Right atrium auricular region (tissue), 2 donors: ENCODE data around the gene MVD. TPM values are rescaled to one million over a fixed set of nuclear protein-coding genes. Genes with fewer than 3 reads are reported as not detected.

ENCODE experiments used
- DNase-seq: peaks from one replicate; pipeline ENCODE4 v3.0.0-alpha.2; 2019; ENCODE audit warnings: low spot score
- H3K27ac ChIP-seq, 2 donors: fragments of 200-600 bp; sonication (generic); 1 replicate in 1 of 2; 2 replicates in 1 of 2; pipeline ENCODE4 v1.5.1; 2016 to 2019
- H3K27me3 ChIP-seq, 2 donors: fragments of 200-600 bp; sonication (generic); one replicate each; pipeline versions ENCODE4 v1.5.1 to v1.6.0; 2017 to 2019
- H3K36me3 ChIP-seq: fragments of 200-600 bp; sonication (generic); one replicate; pipeline ENCODE4 v1.5.1; 2016
- H3K4me1 ChIP-seq, 2 donors: fragments of 200-600 bp; sonication (generic); one replicate each; pipeline versions ENCODE4 v1.5.1 to v1.6.0; 2017 to 2019
- H3K4me3 ChIP-seq, 2 donors: fragments of 200-600 bp; sonication (generic); 1 replicate in 1 of 2; 2 replicates in 1 of 2; pipeline ENCODE4 v1.5.1; 2017 to 2019; ENCODE audit warnings: mild to moderate bottlenecking in 1 of 2, moderate library complexity in 1 of 2
- H3K9me3 ChIP-seq, 2 donors: fragments of 200-600 bp; sonication (generic); one replicate each; pipeline ENCODE4 v1.5.1; 2019
- total RNA-seq, 2 donors: library from RNA; depleted of rRNA; stranded (reverse); fragments of >200 nt; gene quantifications; one replicate each; pipeline ENCODE4 v1.1.0, GENCODE V29; 2016
- TF ChIP-seq, protein P1 (sequence below), 2 donors: fragments of 200-600 bp; sonication (generic); IDR thresholded peaks; one replicate each; pipeline ENCODE4 v1.5.1; 2019; ENCODE audit warnings: antibody characterized with exemption in 2 of 2

Gene MVD
- total RNA-seq, 2 donors from 2014 or later = 21.5 to 23.1 TPM

DNA sequence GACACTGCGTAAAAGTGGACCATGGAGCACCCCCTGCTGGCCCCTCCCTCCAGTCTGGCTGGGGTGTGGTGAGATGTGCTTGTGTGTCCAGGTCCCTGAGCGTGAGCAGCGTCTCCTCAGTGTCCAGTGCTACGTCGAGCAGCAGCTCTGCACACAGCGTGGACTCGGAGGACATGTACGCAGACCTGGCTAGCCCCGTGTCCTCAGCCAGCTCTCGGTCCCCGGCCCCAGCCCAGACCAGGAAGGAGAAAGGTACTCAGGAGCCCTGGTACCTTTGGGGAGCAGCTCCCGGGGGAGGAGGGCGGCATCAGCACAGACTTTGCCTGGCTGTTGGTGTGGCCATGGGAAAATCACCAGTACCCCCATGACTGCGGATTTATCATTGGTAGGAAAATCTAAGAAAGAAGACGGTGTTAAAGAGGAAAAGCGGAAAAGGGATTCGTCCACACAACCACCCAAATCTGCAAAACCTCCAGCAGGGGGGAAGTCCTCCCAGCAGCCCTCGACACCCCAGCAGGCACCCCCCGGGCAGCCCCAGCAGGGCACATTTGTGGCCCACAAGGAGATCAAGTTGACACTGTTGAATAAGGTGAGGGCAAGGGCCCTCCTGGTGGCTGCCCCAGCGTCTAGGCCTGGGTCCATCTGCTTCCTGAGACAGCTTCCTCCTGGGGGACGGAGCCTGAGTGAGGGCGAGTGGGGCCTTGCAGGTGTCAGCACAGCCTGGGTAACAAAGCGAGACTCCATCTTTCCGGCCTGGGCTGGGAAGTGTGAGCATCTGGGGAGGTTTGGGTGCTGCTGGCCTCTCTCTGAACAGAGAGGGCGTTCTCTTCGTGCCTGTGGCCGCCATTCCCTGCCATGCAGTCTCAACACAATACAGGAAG is 35.1 kb downstream of the MVD start:
- Histone ChIP-seq H3K27me3 (no peaks in the 10 kb centered on the region), H3K36me3 (peaks cover 82% of the 10 kb centered on the region), H3K4me3 (no peak overlapping the region), H3K9me3 (no peaks in the 10 kb centered on the region), H3K27ac (peak overlapping the region in 1 of 2 donors; percentile 53), H3K4me1 (peaks cover 0 to 4% of the 10 kb centered on the region in 2 donors)
- TF ChIP-seq, protein P1, sequence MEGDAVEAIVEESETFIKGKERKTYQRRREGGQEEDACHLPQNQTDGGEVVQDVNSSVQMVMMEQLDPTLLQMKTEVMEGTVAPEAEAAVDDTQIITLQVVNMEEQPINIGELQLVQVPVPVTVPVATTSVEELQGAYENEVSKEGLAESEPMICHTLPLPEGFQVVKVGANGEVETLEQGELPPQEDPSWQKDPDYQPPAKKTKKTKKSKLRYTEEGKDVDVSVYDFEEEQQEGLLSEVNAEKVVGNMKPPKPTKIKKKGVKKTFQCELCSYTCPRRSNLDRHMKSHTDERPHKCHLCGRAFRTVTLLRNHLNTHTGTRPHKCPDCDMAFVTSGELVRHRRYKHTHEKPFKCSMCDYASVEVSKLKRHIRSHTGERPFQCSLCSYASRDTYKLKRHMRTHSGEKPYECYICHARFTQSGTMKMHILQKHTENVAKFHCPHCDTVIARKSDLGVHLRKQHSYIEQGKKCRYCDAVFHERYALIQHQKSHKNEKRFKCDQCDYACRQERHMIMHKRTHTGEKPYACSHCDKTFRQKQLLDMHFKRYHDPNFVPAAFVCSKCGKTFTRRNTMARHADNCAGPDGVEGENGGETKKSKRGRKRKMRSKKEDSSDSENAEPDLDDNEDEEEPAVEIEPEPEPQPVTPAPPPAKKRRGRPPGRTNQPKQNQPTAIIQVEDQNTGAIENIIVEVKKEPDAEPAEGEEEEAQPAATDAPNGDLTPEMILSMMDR (IDR thresholded peaks at IDR 0.05) = no peak
- DNase-seq = no peak

DNA sequence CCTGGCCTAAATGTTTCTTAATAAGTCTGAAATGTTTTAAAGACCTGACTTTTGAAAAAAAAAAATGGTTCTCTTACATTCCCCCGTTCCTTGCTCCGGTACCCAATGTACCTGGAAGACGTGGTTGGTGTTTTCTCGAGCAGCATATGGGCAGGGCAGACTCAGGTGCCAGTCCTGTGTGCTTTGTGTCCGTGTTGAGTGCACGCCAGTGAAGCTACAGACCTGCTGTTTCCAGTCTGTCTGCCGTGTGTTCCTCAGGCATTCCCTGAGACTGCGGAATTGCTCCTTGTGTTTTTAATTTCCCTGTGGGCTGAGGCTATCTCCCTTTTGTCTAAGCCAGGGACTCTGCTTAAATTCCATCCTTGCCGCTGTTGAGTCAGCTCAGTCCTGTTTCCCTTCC is 36.2 kb downstream of the MVD start:
- TF ChIP-seq, protein P1 (IDR thresholded peaks at IDR 0.05) = no peak
- Histone ChIP-seq H3K27ac (no peak overlapping the region), H3K9me3 (no peaks in the 10 kb centered on the region), H3K4me3 (no peak overlapping the region), H3K27me3 (no peaks in the 10 kb centered on the region), H3K36me3 (peaks cover 83% of the 10 kb centered on the region), H3K4me1 (peaks cover 0 to 4% of the 10 kb centered on the region in 2 donors)
- no peak for DNase-seq

DNA sequence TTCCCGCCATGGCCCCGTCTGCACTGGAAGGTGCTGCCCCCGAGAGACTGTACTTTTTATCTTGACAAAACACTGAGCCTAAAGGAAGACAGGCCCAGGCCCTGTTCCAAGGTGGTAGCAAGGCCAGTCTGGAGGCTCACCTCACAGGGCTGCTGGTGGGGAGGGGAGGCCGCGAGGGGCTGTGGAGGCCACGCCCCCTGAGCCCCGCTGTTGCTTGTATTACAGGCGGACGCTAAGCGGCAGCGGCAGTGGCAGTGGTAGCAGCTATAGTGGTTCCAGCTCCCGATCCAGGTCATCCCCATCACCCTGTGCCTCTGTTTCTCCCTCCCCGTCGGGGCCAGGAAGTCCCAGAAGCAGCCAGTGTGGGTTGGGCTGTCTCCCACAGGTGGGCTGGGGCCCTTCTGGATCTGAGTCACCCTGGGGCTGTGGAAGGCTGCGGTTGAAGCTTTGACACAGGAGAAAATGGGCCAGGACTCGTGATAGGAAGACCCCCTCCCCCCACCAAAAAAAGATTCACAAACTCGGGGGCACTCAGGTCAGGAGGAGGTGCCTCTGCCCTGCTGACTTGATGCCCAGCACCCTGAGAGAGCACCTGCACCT is 37.8 kb downstream of the MVD start:
- H3K36me3 ChIP-seq = peaks cover 71% of the 10 kb centered on the region
- H3K4me3 ChIP-seq = no peak overlapping the region
- no peak for DNase-seq
- no peaks in the 10 kb centered on the region for H3K9me3 ChIP-seq
- TF ChIP-seq, protein P1 (IDR thresholded peaks at IDR 0.05) = no peak
- peaks cover 0 to 4% of the 10 kb centered on the region in 2 donors for H3K4me1 ChIP-seq
- no peak overlapping the region for H3K27ac ChIP-seq
- no peaks in the 10 kb centered on the region for H3K27me3 ChIP-seq

DNA sequence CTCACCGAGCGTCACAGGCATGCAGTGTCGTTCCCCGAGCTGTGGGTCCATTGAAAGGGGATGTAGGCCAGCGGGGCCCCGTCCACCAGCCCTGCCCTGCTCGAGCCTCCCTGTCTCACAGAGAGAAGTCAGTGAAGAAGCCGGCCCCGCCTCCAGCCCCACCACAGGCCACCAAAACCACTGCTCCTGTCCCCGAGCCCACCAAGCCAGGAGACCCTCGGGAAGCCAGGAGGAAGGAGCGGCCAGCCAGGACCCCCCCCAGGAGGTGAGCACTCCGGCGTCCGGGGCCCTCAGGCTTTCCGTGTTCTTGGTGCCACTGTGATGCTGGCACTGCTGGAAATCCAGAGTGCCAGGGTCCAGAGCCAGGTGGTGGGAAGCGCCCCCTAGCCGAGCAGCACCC is 38.4 kb downstream of the MVD start:
- Histone ChIP-seq H3K4me1 (peaks cover 0 to 5% of the 10 kb centered on the region in 2 donors), H3K36me3 (peaks cover 65% of the 10 kb centered on the region), H3K27ac (no peak overlapping the region), H3K27me3 (no peaks in the 10 kb centered on the region), H3K9me3 (no peaks in the 10 kb centered on the region), H3K4me3 (no peak overlapping the region)
- TF ChIP-seq, protein P1 (IDR thresholded peaks at IDR 0.05) = no peak
- no peak for DNase-seq

DNA sequence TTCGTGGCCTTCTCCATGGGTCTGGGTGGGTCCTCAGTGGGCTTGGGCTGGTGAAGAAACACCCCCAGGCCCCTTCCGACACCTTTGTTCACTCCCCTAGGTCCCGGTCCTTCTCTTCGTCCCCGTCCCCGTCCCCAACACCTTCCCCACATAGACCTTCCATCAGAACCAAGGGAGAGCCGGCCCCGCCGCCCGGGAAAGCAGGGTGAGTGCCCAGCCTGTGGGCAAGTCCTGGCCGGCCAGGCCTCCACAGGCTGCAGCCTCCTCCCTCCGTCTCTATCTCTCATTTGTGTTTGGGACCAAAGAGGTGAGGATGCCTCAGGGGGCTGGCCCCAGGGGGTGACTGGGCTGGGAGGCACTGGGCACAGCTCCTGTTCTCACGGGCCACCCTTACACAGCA is 39.0 kb downstream of the MVD start:
- DNase-seq = no peak
- Histone ChIP-seq H3K4me3 (no peak overlapping the region), H3K27me3 (no peaks in the 10 kb centered on the region), H3K4me1 (peaks cover 0 to 11% of the 10 kb centered on the region in 2 donors), H3K36me3 (peaks cover 62% of the 10 kb centered on the region), H3K9me3 (no peaks in the 10 kb centered on the region), H3K27ac (no peak overlapping the region)
- TF ChIP-seq, protein P1 (IDR thresholded peaks at IDR 0.05) = no peak
